ENCODE results near the gene PLD5. TPM values are rescaled to one million over a fixed set of nuclear protein-coding genes. Genes with fewer than 3 reads are reported as not detected.

The PLD5 gene
- total RNA-seq, 1 donor: not detected

GRCh38 chr1:242201090-242201489 lies 323.4 kb downstream of the PLD5 start:
- Histone ChIP-seq H3K27ac (ENCODE audit: low read depth, low read length) (no peak overlapping the region), H4K20me1 (ENCODE audit: insufficient read depth, low read length) (no peaks in the 10 kb centered on the region), H3K36me3 (ENCODE audit: insufficient read depth, low read length) (no peaks in the 10 kb centered on the region), H3K9me3 (ENCODE audit: low read depth, low read length) (no peaks in the 10 kb centered on the region), H3K4me3 (ENCODE audit: insufficient read depth, low read length) (no peak overlapping the region), H3K4me1 (ENCODE audit: insufficient read depth, low read length) (no peaks in the 10 kb centered on the region), H3K79me2 (ENCODE audit: insufficient read depth, low read length) (no peaks in the 10 kb centered on the region), H3K4me2 (ENCODE audit: insufficient read depth, low read length) (no peak overlapping the region), H2AFZ (ENCODE audit: low read length) (no peak overlapping the region), H3K27me3 (ENCODE audit: insufficient read depth, low read length) (no peaks in the 10 kb centered on the region)
- TF ChIP-seq CTCF (IDR thresholded peaks at IDR 0.05; ENCODE audit: extremely low read depth, low read depth, low read length): no peak
- DNase-seq (ENCODE audit: insufficient read length, low spot score, missing footprints): no peak

DNA sequence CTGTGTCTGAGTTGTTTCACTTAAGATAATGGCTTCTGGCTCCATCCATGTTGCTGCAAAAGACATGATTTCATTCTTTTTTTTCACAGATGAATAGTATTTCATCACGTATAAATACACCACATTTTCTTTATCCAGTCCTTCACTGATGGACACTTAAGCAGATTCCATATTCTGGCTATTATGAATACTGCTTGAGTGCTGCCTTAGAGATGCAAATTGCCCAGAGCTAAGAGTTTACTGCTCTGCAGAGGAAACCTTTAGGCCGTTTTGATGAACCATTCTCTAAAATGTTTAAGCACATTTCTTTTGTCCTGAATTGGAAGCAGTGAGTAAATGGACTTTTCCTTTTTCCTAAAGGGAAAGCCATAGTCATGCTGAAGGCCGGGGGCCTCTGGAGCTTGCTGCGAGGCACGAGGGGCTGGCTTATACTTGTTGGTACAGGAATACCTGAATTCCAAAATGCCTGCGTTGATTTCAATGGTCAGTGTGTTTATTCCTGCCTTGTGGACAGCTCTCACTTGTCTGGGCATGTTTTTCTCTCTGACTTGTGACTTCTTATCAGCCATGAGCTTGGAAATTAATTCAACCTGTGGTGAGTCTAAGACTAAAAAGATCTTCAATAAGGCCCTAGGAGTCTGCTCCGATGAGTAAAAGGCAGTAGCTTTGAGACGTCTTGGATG lies 324.6 kb downstream of the PLD5 start:
- no peak for TF ChIP-seq CTCF (IDR thresholded peaks at IDR 0.05; ENCODE audit: extremely low read depth, low read depth, low read length)
- no peak for DNase-seq (ENCODE audit: insufficient read length, low spot score, missing footprints)
- H3K79me2 ChIP-seq (ENCODE audit: insufficient read depth, low read length): no peaks in the 10 kb centered on the region
- H3K27me3 ChIP-seq (ENCODE audit: insufficient read depth, low read length): no peaks in the 10 kb centered on the region
- no peak overlapping the region for H3K4me3 ChIP-seq (ENCODE audit: insufficient read depth, low read length)
- H3K27ac ChIP-seq (ENCODE audit: low read depth, low read length): no peak overlapping the region
- no peak overlapping the region for H3K4me2 ChIP-seq (ENCODE audit: insufficient read depth, low read length)
- no peaks in the 10 kb centered on the region for H3K4me1 ChIP-seq (ENCODE audit: insufficient read depth, low read length)
- no peaks in the 10 kb centered on the region for H4K20me1 ChIP-seq (ENCODE audit: insufficient read depth, low read length)
- no peak overlapping the region for H2AFZ ChIP-seq (ENCODE audit: low read length)
- H3K36me3 ChIP-seq (ENCODE audit: insufficient read depth, low read length): no peaks in the 10 kb centered on the region
- no peaks in the 10 kb centered on the region for H3K9me3 ChIP-seq (ENCODE audit: low read depth, low read length)

GRCh38 chr1:242197907-242198820 lies 326.3 kb downstream of the PLD5 start:
- Histone ChIP-seq H2AFZ (ENCODE audit: low read length) (no peak overlapping the region), H3K4me1 (ENCODE audit: insufficient read depth, low read length) (no peaks in the 10 kb centered on the region), H3K4me2 (ENCODE audit: insufficient read depth, low read length) (no peak overlapping the region), H3K4me3 (ENCODE audit: insufficient read depth, low read length) (no peak overlapping the region), H3K79me2 (ENCODE audit: insufficient read depth, low read length) (no peaks in the 10 kb centered on the region), H3K27ac (ENCODE audit: low read depth, low read length) (no peak overlapping the region), H3K9me3 (ENCODE audit: low read depth, low read length) (no peaks in the 10 kb centered on the region), H3K27me3 (ENCODE audit: insufficient read depth, low read length) (no peaks in the 10 kb centered on the region), H4K20me1 (ENCODE audit: insufficient read depth, low read length) (no peaks in the 10 kb centered on the region), H3K36me3 (ENCODE audit: insufficient read depth, low read length) (no peaks in the 10 kb centered on the region)
- no peak for TF ChIP-seq CTCF (IDR thresholded peaks at IDR 0.05; ENCODE audit: extremely low read depth, low read depth, low read length)
- DNase-seq (ENCODE audit: insufficient read length, low spot score, missing footprints): no peak

DNA sequence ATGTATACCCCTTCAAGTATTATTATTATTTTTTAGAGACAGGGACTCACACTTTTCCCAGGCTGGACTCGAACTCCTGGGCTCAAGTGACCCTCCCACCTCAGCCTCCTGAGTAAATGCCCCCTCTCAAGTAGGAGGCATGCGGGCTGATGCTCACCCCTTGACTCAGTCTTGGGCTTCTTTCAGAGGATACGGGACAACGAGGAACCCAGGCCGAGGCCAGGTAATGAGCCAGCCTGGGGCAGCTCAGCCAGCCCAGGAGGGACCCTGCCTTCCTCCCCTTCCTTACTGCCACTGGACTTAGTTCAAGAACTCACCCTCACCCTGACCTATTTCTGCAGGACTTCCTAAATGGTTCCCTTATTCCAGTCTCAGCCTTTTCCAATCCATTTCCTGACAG lies 327.6 kb downstream of the PLD5 start:
- H3K4me1 ChIP-seq (ENCODE audit: insufficient read depth, low read length): no peaks in the 10 kb centered on the region
- H3K4me2 ChIP-seq (ENCODE audit: insufficient read depth, low read length): no peak overlapping the region
- no peak for DNase-seq (ENCODE audit: insufficient read length, low spot score, missing footprints)
- H2AFZ ChIP-seq (ENCODE audit: low read length): no peak overlapping the region
- no peak for TF ChIP-seq CTCF (IDR thresholded peaks at IDR 0.05; ENCODE audit: extremely low read depth, low read depth, low read length)
- H3K36me3 ChIP-seq (ENCODE audit: insufficient read depth, low read length): no peaks in the 10 kb centered on the region
- H3K79me2 ChIP-seq (ENCODE audit: insufficient read depth, low read length): no peaks in the 10 kb centered on the region
- no peaks in the 10 kb centered on the region for H3K9me3 ChIP-seq (ENCODE audit: low read depth, low read length)
- H3K27ac ChIP-seq (ENCODE audit: low read depth, low read length): no peak overlapping the region
- no peaks in the 10 kb centered on the region for H4K20me1 ChIP-seq (ENCODE audit: insufficient read depth, low read length)
- no peak overlapping the region for H3K4me3 ChIP-seq (ENCODE audit: insufficient read depth, low read length)
- no peaks in the 10 kb centered on the region for H3K27me3 ChIP-seq (ENCODE audit: insufficient read depth, low read length)

Measured in osteoblast (primary cell).